Measurements from ENCODE around the gene CAB39L. TPM values are rescaled to one million over a fixed set of nuclear protein-coding genes. Genes with fewer than 3 reads are reported as not detected.

CAB39L gene
- total RNA-seq, 4 donors from 2014 or later, result 75.4 to 119 (median 81.8) TPM

GRCh38 chr13:49448753-49449152 lies 4.9 kb upstream of the CAB39L start:
- intact Hi-C loops (cut with DNase I), result loop anchor here (10.0 kb wide), 1 partner anchor 156 kb away; no protein-coding TSS in a partner anchor

GRCh38 chr13:49446473-49446872 lies 2.6 kb upstream of the CAB39L start:
- Histone ChIP-seq H3K36me3 (no peaks in the 10 kb centered on the region), H3K27me3 (no peaks in the 10 kb centered on the region), H3K4me1 (peaks cover 19 to 60% (median 47%) of the 10 kb centered on the region in 4 donors), H3K4me3 (no peak overlapping the region), H3K27ac (replicated peaks in 1 of 4) (peak overlapping the region; percentile 93 to 99 (median 96)), H3K9me3 (no peaks in the 10 kb centered on the region)
- DNase-seq (ENCODE audit: extremely low spot score), result no peak
- TF ChIP-seq POLR2AphosphoS5 (IDR thresholded peaks at IDR 0.05) (no peak), POLR2A (IDR thresholded peaks at IDR 0.05; ENCODE audit: low read depth) (no peak), EP300 (IDR thresholded peaks at IDR 0.05) (no peak), CTCF (IDR thresholded peaks at IDR 0.05) (no peak)
- intact Hi-C loops (cut with DNase I), result loop anchor here (10.0 kb wide), 1 partner anchor 158 kb away; no protein-coding TSS in a partner anchor

More at GRCh38 chr13:49448753-49449152, 4.9 kb upstream of the CAB39L start:
- DNase-seq (ENCODE audit: extremely low spot score), result no peak
- H3K4me1 ChIP-seq, result peaks cover 12 to 55% (median 37%) of the 10 kb centered on the region in 4 donors
- peaks cover 0 to 5% (median 0%) of the 10 kb centered on the region in 4 donors for H3K36me3 ChIP-seq
- TF ChIP-seq POLR2A (IDR thresholded peaks at IDR 0.05; ENCODE audit: low read depth), result no peak
- no peak for TF ChIP-seq CTCF (IDR thresholded peaks at IDR 0.05)
- TF ChIP-seq POLR2AphosphoS5 (IDR thresholded peaks at IDR 0.05), result no peak
- TF ChIP-seq EP300 (IDR thresholded peaks at IDR 0.05), result no peak
- no peaks in the 10 kb centered on the region for H3K9me3 ChIP-seq
- H3K27ac ChIP-seq (replicated peaks in 1 of 4), result no peak overlapping the region
- WGBS, result 92% methylated on average over 2 of the region's 2 CpGs
- no peak overlapping the region for H3K4me3 ChIP-seq
- H3K27me3 ChIP-seq, result no peaks in the 10 kb centered on the region

- 3% methylated on average over 16 of the region's 29 CpGs for WGBS
- TF ChIP-seq EP300 (IDR thresholded peaks at IDR 0.05) (no peak), CTCF (IDR thresholded peaks at IDR 0.05) (no peak), POLR2AphosphoS5 (IDR thresholded peaks at IDR 0.05) (peak; percentile 63 to 70), POLR2A (IDR thresholded peaks at IDR 0.05; ENCODE audit: low read depth) (peak; percentile 16)
- intact Hi-C loops (cut with DNase I), result loop anchor here (10.0 kb wide), 1 partner anchor 160 kb away; no protein-coding TSS in a partner anchor
Observed at GRCh38 chr13:49444524-49445395, 896 bp upstream of the CAB39L start.

GRCh38 chr13:49443357-49443703 lies 534 bp downstream of the CAB39L start:
- Histone ChIP-seq H3K27me3 (no peaks in the 10 kb centered on the region), H3K27ac (replicated peaks in 1 of 4) (peak overlapping the region; percentile 92 to 99 (median 96)), H3K9me3 (no peaks in the 10 kb centered on the region), H3K4me3 (peak overlapping the region; percentile 79 to 91 (median 80)), H3K4me1 (peaks cover 18 to 45% (median 43%) of the 10 kb centered on the region in 4 donors), H3K36me3 (no peaks in the 10 kb centered on the region)
- 8% methylated on average over 10 of the region's 10 CpGs for WGBS
- intact Hi-C loops (cut with DNase I), result loop anchor here (10.0 kb wide), 1 partner anchor 161 kb away; no protein-coding TSS in a partner anchor
- DNase-seq (ENCODE audit: extremely low spot score), result no peak
- TF ChIP-seq EP300 (IDR thresholded peaks at IDR 0.05) (no peak), CTCF (IDR thresholded peaks at IDR 0.05) (no peak), POLR2AphosphoS5 (IDR thresholded peaks at IDR 0.05) (no peak), POLR2A (IDR thresholded peaks at IDR 0.05; ENCODE audit: low read depth) (no peak)

More at GRCh38 chr13:49444524-49445395, 896 bp upstream of the CAB39L start:
- Histone ChIP-seq H3K9me3 (no peaks in the 10 kb centered on the region), H3K4me1 (peaks cover 19 to 53% (median 47%) of the 10 kb centered on the region in 4 donors), H3K27me3 (no peaks in the 10 kb centered on the region), H3K4me3 (peak overlapping the region; percentile 79 to 91 (median 80)), H3K36me3 (no peaks in the 10 kb centered on the region), H3K27ac (replicated peaks in 1 of 4) (peak overlapping the region; percentile 93 to 99 (median 96))
- no peak for DNase-seq (ENCODE audit: extremely low spot score)
